ENCODE results near the gene RRP9. TPM values are rescaled to one million over a fixed set of nuclear protein-coding genes. Genes with fewer than 3 reads are reported as not detected.
"Not testable (repeated sequence)": the region's sequence is repeated elsewhere in the genome, so short reads cannot be mapped to it uniquely, and the experiment has no call there.

Gene RRP9
- total RNA-seq, 2 donors from 2014 or later: 8.0 to 13.2 TPM

DNA sequence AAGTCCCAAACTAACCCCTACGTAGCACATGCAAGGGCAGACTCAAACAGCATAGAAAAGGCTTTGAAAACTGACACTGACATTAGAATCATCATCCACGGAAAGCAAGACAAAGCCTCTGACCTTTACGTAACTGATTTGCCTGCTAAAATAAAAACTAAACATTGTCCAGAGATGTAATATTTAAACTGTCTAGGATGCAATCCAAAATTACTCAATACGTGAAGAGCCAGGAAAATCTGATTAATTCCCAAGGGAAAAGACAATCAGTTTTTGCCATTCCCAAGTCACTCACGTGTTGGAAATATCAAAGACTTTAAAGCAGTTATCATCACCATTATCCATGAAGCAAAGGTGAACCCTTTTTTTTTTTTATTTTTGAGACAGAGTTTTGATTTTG is 25.3 kb downstream of the RRP9 start:
- intact Hi-C loops (cut with DNase I): no loop called here
- TF ChIP-seq POLR2A (IDR thresholded peaks at IDR 0.05): no peak
- TF ChIP-seq, protein P1, sequence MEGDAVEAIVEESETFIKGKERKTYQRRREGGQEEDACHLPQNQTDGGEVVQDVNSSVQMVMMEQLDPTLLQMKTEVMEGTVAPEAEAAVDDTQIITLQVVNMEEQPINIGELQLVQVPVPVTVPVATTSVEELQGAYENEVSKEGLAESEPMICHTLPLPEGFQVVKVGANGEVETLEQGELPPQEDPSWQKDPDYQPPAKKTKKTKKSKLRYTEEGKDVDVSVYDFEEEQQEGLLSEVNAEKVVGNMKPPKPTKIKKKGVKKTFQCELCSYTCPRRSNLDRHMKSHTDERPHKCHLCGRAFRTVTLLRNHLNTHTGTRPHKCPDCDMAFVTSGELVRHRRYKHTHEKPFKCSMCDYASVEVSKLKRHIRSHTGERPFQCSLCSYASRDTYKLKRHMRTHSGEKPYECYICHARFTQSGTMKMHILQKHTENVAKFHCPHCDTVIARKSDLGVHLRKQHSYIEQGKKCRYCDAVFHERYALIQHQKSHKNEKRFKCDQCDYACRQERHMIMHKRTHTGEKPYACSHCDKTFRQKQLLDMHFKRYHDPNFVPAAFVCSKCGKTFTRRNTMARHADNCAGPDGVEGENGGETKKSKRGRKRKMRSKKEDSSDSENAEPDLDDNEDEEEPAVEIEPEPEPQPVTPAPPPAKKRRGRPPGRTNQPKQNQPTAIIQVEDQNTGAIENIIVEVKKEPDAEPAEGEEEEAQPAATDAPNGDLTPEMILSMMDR (IDR thresholded peaks at IDR 0.05): no peak
- Histone ChIP-seq H3K9me3 (no peaks in the 10 kb centered on the region), H3K4me1 (no peaks in the 10 kb centered on the region), H3K4me3 (no peak overlapping the region), H3K27ac (no peak overlapping the region), H3K36me3 (replicated peaks in 1 of 2; ENCODE audit: insufficient read depth in 1 of 2, low read depth in 2 of 2) (no peaks in the 10 kb centered on the region), H3K27me3 (no peaks in the 10 kb centered on the region)
- WGBS, 2 donors: 52% methylated on average over 5 of the region's 5 CpGs
- no peak for ATAC-seq
- DNase-seq: no peak

DNA sequence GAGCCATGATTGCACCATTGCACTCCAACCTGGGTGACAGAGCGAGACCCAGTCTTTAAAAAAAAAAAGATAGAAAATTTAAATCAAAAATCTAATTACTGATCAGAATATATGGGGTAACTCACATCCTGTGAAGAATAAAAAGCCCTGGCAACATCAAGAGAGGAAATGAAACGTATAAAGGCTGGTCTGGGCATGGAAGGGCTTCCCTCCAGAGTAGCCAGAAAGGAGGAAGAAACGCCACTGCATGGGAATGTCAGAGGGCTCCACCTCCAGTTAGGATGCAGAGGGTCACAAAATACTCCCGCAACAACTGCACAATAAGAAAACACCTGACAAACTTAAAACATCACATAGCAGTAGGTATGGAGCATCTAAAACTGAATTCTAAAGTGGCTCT is 33.7 kb downstream of the RRP9 start:
- WGBS, 2 donors: 61 to 68% methylated on average over 4 of the region's 4 CpGs
- Histone ChIP-seq H3K4me3 (no peak overlapping the region), H3K27me3 (no peaks in the 10 kb centered on the region), H3K36me3 (replicated peaks in 1 of 2; ENCODE audit: insufficient read depth in 1 of 2, low read depth in 2 of 2) (no peaks in the 10 kb centered on the region), H3K4me1 (no peaks in the 10 kb centered on the region), H3K27ac (no peak overlapping the region), H3K9me3 (no peaks in the 10 kb centered on the region)
- TF ChIP-seq, protein P1 (IDR thresholded peaks at IDR 0.05): no peak
- TF ChIP-seq POLR2A (IDR thresholded peaks at IDR 0.05): no peak
- ATAC-seq (no peak), DNase-seq (no peak)
- intact Hi-C loops (cut with DNase I): no loop called here

DNA sequence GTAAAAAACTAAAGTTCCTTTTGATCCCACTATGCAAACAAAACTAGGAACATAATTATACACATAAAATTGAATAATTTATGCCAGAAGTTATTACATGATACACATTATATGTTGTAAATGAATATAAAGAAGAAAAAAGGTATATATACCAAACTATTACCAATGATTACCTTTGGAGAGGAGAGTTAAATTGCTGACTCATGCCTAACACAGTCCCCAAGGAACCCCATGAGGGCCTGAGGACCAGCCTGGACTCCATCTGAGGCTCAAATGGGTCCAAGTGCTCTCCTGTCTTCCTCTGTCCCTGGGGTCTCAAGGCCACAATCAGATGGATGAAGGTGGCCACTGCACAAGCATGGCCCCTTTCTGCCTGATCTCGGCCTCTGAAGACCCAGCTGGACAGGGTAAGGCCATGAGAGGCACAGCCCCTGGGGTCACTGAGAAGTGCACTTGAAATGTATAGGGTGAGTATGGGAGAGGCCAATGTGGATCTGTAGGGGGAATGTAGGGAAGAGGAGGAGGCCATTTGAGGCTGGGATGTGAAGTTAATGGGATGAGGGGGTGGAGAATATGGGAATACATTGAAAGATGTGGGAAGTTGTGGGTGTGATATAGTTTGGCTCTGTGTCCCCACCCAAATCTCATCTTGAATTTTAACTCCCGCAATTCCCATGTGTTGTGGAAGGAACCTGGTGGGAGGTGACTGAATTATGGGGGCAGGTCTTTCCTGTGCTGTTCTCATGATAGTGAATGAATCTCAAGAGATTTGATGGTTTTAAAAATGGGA is 37.5 kb downstream of the RRP9 start:
- no peak for TF ChIP-seq POLR2A (IDR thresholded peaks at IDR 0.05)
- TF ChIP-seq, protein P1 (IDR thresholded peaks at IDR 0.05): no peak
- H3K4me1 ChIP-seq: no peaks in the 10 kb centered on the region
- WGBS, 2 donors: 82 to 90% methylated on average over 2 of the region's 2 CpGs
- no peaks in the 10 kb centered on the region for H3K9me3 ChIP-seq
- DNase-seq (no peak), ATAC-seq (no peak)
- H3K27me3 ChIP-seq: no peaks in the 10 kb centered on the region
- H3K36me3 ChIP-seq (replicated peaks in 1 of 2; ENCODE audit: insufficient read depth in 1 of 2, low read depth in 2 of 2): no peaks in the 10 kb centered on the region
- no peak overlapping the region for H3K27ac ChIP-seq
- H3K4me3 ChIP-seq: no peak overlapping the region
- intact Hi-C loops (cut with DNase I): no loop called here

DNA sequence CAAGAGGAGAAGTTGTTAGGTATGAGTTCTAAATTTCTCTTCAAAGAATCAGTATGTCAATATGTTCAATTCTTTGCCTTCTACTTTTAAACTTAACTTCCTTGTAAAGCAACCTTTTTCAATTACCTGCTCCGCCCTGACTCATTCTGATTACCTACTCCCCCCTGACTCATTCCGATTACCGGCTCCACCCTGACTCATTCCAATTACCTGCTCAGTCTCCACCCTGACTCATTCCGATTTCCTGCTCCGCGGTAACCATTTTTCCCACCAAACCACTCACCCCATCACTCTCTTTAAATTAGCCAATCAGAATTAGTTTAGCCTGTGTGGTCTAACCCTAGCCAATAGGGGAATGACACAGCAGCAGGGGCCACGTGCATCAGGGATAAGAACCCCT is 39.3 kb downstream of the RRP9 start:
- intact Hi-C loops (cut with DNase I); H3K9me3 ChIP-seq; H3K27ac ChIP-seq; DNase-seq; H3K4me3 ChIP-seq; ATAC-seq; H3K36me3 ChIP-seq (replicated peaks in 1 of 2; ENCODE audit: insufficient read depth in 1 of 2, low read depth in 2 of 2); H3K4me1 ChIP-seq; H3K27me3 ChIP-seq: not testable (repeated sequence)
- 61 to 68% methylated on average over 7 of the region's 7 CpGs for WGBS, 2 donors

DNA sequence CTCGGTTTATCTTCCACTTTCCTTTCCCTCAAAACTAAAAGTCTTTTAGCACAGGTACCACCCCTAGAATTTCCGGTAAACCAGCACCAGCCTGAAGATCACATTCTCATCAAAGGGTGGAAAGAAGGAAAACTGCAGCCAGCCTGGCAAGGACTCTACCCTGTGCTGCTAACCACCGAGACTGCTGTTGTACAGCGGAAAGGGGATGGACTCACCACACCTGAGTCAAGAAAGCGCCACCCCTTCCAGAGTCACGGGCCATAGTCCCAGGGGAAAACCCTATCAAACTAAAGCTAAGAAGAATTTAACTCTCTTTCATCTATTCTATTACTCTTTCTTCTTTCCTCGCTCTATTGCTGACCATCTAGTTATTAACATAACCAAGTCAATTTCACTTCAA is 41.7 kb downstream of the RRP9 start:
- ATAC-seq; H3K4me1 ChIP-seq; H3K27me3 ChIP-seq; H3K36me3 ChIP-seq (replicated peaks in 1 of 2; ENCODE audit: insufficient read depth in 1 of 2, low read depth in 2 of 2); H3K9me3 ChIP-seq; intact Hi-C loops (cut with DNase I); DNase-seq; H3K4me3 ChIP-seq; H3K27ac ChIP-seq: not testable (repeated sequence)
- 43 to 50% methylated on average over 7 of the region's 7 CpGs for WGBS, 2 donors

DNA sequence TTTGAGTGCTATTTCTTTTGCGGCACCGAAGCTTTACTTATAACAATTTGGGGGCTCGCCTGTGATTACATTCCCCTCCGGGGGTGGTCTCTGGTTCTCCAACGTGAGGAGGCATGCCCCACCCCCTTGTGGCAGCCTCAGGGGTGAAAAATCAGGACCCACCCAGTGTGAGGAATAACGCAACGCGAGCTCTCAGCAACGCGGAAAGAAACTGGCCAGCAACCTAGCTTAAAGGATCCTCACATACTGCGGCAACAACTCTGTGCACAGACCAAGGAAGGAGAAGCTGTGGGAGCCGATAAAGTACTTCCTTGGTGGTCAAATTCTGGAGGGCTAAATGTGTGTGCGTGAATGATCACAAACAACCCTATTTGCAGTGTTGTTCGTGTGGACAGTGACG is 44.3 kb downstream of the RRP9 start:
- Histone ChIP-seq H3K27ac (no peak overlapping the region), H3K9me3 (no peaks in the 10 kb centered on the region), H3K36me3 (replicated peaks in 1 of 2; ENCODE audit: insufficient read depth in 1 of 2, low read depth in 2 of 2) (no peaks in the 10 kb centered on the region), H3K27me3 (no peaks in the 10 kb centered on the region), H3K4me3 (no peak overlapping the region), H3K4me1 (no peaks in the 10 kb centered on the region)
- DNase-seq (no peak), ATAC-seq (no peak)
- WGBS, 2 donors: 76 to 87% methylated on average over 15 of the region's 15 CpGs
- intact Hi-C loops (cut with DNase I): no loop called here
- TF ChIP-seq, protein P1 (IDR thresholded peaks at IDR 0.05): no peak
- no peak for TF ChIP-seq POLR2A (IDR thresholded peaks at IDR 0.05)
